Sigmoid colon (tissue), 4 donors: ENCODE results near the gene IGSF9B.

Source experiments
- CTCF ChIP-seq, 4 experiments: fragments of 450-650 bp in 3 of 4; fragments of 200-600 bp in 1 of 4; IDR thresholded peaks; one replicate each; pipeline ENCODE4 v1.5.1; 2016 to 2019; ENCODE audit warnings: antibody characterized with exemption in 4 of 4, mild to moderate bottlenecking in 3 of 4, moderate library complexity in 2 of 4
- EP300 ChIP-seq, 4 donors: sonication (generic); formaldehyde crosslinking; IDR thresholded peaks; one replicate each; pipeline ENCODE4 v1.6.1; 2017; ENCODE audit warnings: antibody characterized with exemption in 4 of 4
- POLR2A ChIP-seq, 2 donors: fragments of 450-650 bp; IDR thresholded peaks; one replicate each; pipeline ENCODE4 v1.6.1; 2016; ENCODE audit warnings: antibody characterized with exemption in 2 of 2, mild to moderate bottlenecking in 2 of 2, moderate library complexity in 2 of 2
- POLR2AphosphoS5 ChIP-seq, 4 donors: sonication (generic); formaldehyde crosslinking; IDR thresholded peaks; one replicate each; pipeline ENCODE4 v1.6.1; 2017; ENCODE audit warnings: antibody characterized with exemption in 4 of 4

GRCh38 chr11:133920109-133920990, 36.4 kb downstream of the IGSF9B start:
- no peak for TF ChIP-seq CTCF (IDR thresholded peaks at IDR 0.05)
- TF ChIP-seq EP300 (IDR thresholded peaks at IDR 0.05): no peak
- TF ChIP-seq POLR2A (IDR thresholded peaks at IDR 0.05): no peak
- TF ChIP-seq POLR2AphosphoS5 (IDR thresholded peaks at IDR 0.05): no peak
